HEK293 (cell line): ENCODE results near the gene CDH24.

ENCODE experiments used
- EGR2 ChIP-seq: fragments of 450-650 bp; formaldehyde crosslinking; IDR thresholded peaks from 2 replicates; pipeline ENCODE4 v1.5.1; 2016; ENCODE audit warnings: low read depth, missing biosample characterization, missing genetic modification characterization
- ELK4 ChIP-seq: IDR thresholded peaks from 2 replicates; pipeline ENCODE4 v1.6.1; 2011; ENCODE audit warnings: mild to moderate bottlenecking, low read depth, low read length, borderline replicate concordance
- TCF7L2 ChIP-seq: IDR thresholded peaks from 2 replicates; pipeline ENCODE4 v1.6.1; 2011; ENCODE audit warnings: low read depth, mild to moderate bottlenecking, inconsistent platforms, low read length, moderate library complexity, borderline replicate concordance
- ZBTB8A ChIP-seq: fragments of 450-650 bp; formaldehyde crosslinking; IDR thresholded peaks from 2 replicates; pipeline ENCODE4 v1.5.1; 2016; ENCODE audit warnings: missing biosample characterization, missing genetic modification characterization
- TF ChIP-seq, protein P1 (sequence below): fragments of 450-650 bp; formaldehyde crosslinking; IDR thresholded peaks from 2 replicates; pipeline ENCODE4 v1.5.1; 2016; ENCODE audit warnings: missing biosample characterization, missing genetic modification characterization
- TF ChIP-seq, protein P2 (sequence below): fragments of 450-650 bp; formaldehyde crosslinking; IDR thresholded peaks from 2 replicates; pipeline ENCODE4 v1.5.1; 2016; ENCODE audit warnings: missing biosample characterization, missing genetic modification characterization

DNA sequence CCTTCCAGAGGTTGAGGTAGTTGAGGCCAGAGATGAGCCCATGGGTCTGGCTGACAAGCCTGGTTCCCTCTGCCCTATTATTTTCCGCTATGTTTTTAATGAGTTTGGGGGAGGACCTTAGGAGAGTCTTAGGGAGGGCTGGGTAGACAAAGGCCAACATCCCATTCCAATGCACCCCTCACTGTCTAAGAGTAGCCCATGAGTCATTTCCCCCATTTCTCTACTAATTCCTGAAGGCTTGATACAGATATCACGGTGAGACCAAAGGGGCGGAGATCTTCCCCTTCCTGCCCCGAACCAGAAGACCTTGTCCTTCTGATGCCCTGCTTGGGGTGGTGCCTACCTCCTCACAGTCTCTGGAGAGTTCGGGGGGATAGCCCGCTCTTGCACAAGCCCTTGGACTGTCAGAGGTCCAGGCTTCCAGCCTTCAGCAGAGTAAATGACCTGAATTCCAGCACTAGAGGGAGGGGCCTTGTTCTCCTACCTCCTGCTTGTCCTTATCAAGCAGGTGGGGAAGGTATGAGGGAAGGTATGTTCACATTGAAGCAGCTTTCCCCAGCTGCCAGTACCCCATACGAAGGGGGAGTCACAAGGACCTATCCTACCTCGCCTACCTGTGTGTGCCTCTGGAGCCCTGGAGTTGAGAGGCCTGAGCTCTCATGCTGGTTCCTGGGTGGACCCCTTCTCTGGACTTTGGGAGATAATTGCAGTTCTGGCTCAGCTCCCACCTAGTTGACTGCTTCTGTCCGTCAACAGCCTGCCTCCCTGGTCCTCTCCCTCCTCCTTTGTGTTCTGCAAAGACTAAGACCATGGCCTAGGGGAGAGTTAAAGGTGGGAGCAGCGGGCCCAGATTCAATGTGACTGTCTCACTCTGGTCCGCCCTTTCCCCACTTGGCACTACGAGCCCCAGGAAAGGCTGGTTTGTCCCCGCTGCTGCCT, 11.6 kb downstream of the CDH24 start:
- TF ChIP-seq EGR2 (tag by site-specific recombination), result no peak
- TF ChIP-seq, protein P1, sequence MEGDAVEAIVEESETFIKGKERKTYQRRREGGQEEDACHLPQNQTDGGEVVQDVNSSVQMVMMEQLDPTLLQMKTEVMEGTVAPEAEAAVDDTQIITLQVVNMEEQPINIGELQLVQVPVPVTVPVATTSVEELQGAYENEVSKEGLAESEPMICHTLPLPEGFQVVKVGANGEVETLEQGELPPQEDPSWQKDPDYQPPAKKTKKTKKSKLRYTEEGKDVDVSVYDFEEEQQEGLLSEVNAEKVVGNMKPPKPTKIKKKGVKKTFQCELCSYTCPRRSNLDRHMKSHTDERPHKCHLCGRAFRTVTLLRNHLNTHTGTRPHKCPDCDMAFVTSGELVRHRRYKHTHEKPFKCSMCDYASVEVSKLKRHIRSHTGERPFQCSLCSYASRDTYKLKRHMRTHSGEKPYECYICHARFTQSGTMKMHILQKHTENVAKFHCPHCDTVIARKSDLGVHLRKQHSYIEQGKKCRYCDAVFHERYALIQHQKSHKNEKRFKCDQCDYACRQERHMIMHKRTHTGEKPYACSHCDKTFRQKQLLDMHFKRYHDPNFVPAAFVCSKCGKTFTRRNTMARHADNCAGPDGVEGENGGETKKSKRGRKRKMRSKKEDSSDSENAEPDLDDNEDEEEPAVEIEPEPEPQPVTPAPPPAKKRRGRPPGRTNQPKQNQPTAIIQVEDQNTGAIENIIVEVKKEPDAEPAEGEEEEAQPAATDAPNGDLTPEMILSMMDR (tag by site-specific recombination), result no peak
- TF ChIP-seq TCF7L2, result no peak
- no peak for TF ChIP-seq ZBTB8A (tag by site-specific recombination)
- TF ChIP-seq, protein P2, sequence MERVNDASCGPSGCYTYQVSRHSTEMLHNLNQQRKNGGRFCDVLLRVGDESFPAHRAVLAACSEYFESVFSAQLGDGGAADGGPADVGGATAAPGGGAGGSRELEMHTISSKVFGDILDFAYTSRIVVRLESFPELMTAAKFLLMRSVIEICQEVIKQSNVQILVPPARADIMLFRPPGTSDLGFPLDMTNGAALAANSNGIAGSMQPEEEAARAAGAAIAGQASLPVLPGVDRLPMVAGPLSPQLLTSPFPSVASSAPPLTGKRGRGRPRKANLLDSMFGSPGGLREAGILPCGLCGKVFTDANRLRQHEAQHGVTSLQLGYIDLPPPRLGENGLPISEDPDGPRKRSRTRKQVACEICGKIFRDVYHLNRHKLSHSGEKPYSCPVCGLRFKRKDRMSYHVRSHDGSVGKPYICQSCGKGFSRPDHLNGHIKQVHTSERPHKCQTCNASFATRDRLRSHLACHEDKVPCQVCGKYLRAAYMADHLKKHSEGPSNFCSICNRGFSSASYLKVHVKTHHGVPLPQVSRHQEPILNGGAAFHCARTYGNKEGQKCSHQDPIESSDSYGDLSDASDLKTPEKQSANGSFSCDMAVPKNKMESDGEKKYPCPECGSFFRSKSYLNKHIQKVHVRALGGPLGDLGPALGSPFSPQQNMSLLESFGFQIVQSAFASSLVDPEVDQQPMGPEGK (tag by site-specific recombination), result no peak
- no peak for TF ChIP-seq ELK4
